HepG2 (cell line): ENCODE measurements around the gene TBATA. TPM values are rescaled to one million over a fixed set of nuclear protein-coding genes. Genes with fewer than 3 reads are reported as not detected.

ENCODE experiments used
- ATAC-seq: fragments of 200-7000 bp; cut with Tn5 transposase; 3 replicates; pipeline ENCODE4 v1.9.1; 2020; ENCODE audit warnings: mild to moderate bottlenecking, moderate library complexity
- BruUV-seq: library from RNA; stranded (reverse); fragments of 400-500 nt; replicated peaks from 2 replicates; lab custom pipeline; 2021; lab: Mats Ljungman, UMichigan
- CTCF ChIA-PET: fragments of 300-600 bp; formaldehyde crosslinking; extraction: SDS; loops from one replicate; lab custom pipeline; 2021; ENCODE audit warnings: low total read pairs, inconsistent platforms, low intra/inter-chr PET ratio; lab: Yijun Ruan, JAX
- POLR2A ChIA-PET: fragments of 350-600 bp; sonication (Branson Sonifier 250); formaldehyde crosslinking; loops from one replicate; lab custom pipeline; 2020; ENCODE audit warnings: antibody characterized with exemption, inconsistent platforms; lab: Yijun Ruan, JAX
- DNase-seq: peaks from one replicate; pipeline ENCODE4 v3.0.0-alpha.2; 2015; ENCODE audit warnings: low spot score
- FAIRE-seq: peaks from 3 replicates; lab custom pipeline; 2011; peaks lifted over from hg19 to GRCh38; lab: Jason Lieb, UNC
- H2AFZ ChIP-seq: one replicate; pipeline ENCODE4 v1.6.1; 2011; ENCODE audit warnings: low read length, inconsistent platforms
- H3K27ac ChIP-seq: fragments of 300-600 bp; 3 replicates; pipeline ENCODE4 v1.8.0; 2011; ENCODE audit warnings: mixed run types, mild to moderate bottlenecking, mixed read lengths, low read length, inconsistent platforms; ENCODE audit not compliant: insufficient read depth; ENCODE audit errors: extremely low read length
- H3K27me3 ChIP-seq, 2 experiments: fragments of 200-600 bp in 1 of 2; 2 replicates in 1 of 2; 3 replicates in 1 of 2; pipeline versions ENCODE4 v1.6.0 to v1.8.0; 2011; ENCODE audit warnings: low read length in 2 of 2, mild to moderate bottlenecking in 2 of 2, moderate library complexity in 2 of 2, inconsistent platforms in 1 of 2; ENCODE audit not compliant: insufficient read depth in 2 of 2, control insufficient read depth in 1 of 2
- H3K36me3 ChIP-seq, 2 experiments: fragments of 200-600 bp in 1 of 2; replicated peaks in 1 of 2; 2 replicates in 1 of 2; 3 replicates in 1 of 2; pipeline versions ENCODE4 v1.5.1 to v1.8.0; 2011; ENCODE audit warnings: low read length in 2 of 2, inconsistent platforms in 1 of 2; ENCODE audit not compliant: insufficient read depth in 2 of 2, control insufficient read depth in 1 of 2
- H3K4me1 ChIP-seq: 2 replicates; pipeline ENCODE4 v1.5.1; 2012; ENCODE audit warnings: low read length, inconsistent platforms; ENCODE audit not compliant: insufficient read depth
- H3K4me2 ChIP-seq: 2 replicates; pipeline ENCODE4 v1.6.0; 2011; ENCODE audit warnings: low read depth, low read length, inconsistent platforms
- H3K4me3 ChIP-seq, 3 experiments: fragments of 200-600 bp in 1 of 3; sonication (generic), shearing (Covaris generic) in 1 of 3; replicated peaks in 1 of 3; 2 replicates each; pipeline ENCODE4 v1.5.1; 2011 to 2016; ENCODE audit warnings: low read length in 3 of 3, inconsistent platforms in 2 of 3, low read depth in 2 of 3, mild to moderate bottlenecking in 2 of 3, control low read depth in 1 of 3, mixed read lengths in 1 of 3; ENCODE audit not compliant: insufficient read depth in 1 of 3
- H3K79me2 ChIP-seq: one replicate; pipeline ENCODE4 v1.6.1; 2011; ENCODE audit warnings: low read length, inconsistent platforms; ENCODE audit not compliant: insufficient read depth
- H3K9ac ChIP-seq: 2 replicates; pipeline ENCODE4 v1.6.0; 2011; ENCODE audit warnings: mild to moderate bottlenecking, low read depth, low read length, inconsistent platforms; ENCODE audit not compliant: insufficient read depth
- H3K9me3 ChIP-seq: 2 replicates; pipeline ENCODE4 v1.5.1; 2012; ENCODE audit warnings: mild to moderate bottlenecking, low read length
- H4K20me1 ChIP-seq: 2 replicates; pipeline ENCODE4 v1.6.0; 2011; ENCODE audit warnings: inconsistent platforms, mild to moderate bottlenecking, low read length, moderate library complexity; ENCODE audit not compliant: insufficient read depth
- FOSL2 ChIP-seq: sonication (generic); formaldehyde crosslinking; IDR thresholded peaks from 2 replicates; pipeline ENCODE4 v1.4.0; 2020; ENCODE audit warnings: missing genetic modification reagents
- FOXK1 ChIP-seq: sonication (generic); formaldehyde crosslinking; IDR thresholded peaks from 2 replicates; pipeline ENCODE4 v1.4.0; 2020; ENCODE audit warnings: low read depth, missing genetic modification reagents, borderline replicate concordance
- FUBP1 ChIP-seq: sonication (generic); formaldehyde crosslinking; IDR thresholded peaks from 2 replicates; pipeline ENCODE4 v1.5.1; 2020; ENCODE audit warnings: missing genetic modification reagents, mild to moderate bottlenecking, borderline replicate concordance
- GMEB2 ChIP-seq: IDR thresholded peaks from 2 replicates; pipeline ENCODE4 v1.6.1; 2016; ENCODE audit warnings: missing biosample characterization, missing genetic modification reagents, low read depth
- MAX ChIP-seq: IDR thresholded peaks from 2 replicates; pipeline ENCODE4 v1.6.1; 2012; ENCODE audit warnings: inconsistent platforms
- MXD1 ChIP-seq: sonication (generic); formaldehyde crosslinking; IDR thresholded peaks from 2 replicates; pipeline ENCODE4 v1.4.0; 2020; ENCODE audit warnings: mild to moderate bottlenecking, missing genetic modification reagents
- PHF21A ChIP-seq: sonication (generic); formaldehyde crosslinking; IDR thresholded peaks from 2 replicates; pipeline ENCODE4 v1.5.0; 2020; ENCODE audit warnings: mild to moderate bottlenecking, missing genetic modification reagents
- PLRG1 ChIP-seq: fragments of 450-650 bp; conservative IDR thresholded peaks from 2 replicates; pipeline ENCODE4 v1.6.1; 2016
- PTBP1 ChIP-seq: fragments of 200-400 bp; formaldehyde crosslinking; IDR thresholded peaks from 2 replicates; pipeline ENCODE4 v1.6.1; 2018; ENCODE audit warnings: low read length, low read depth; ENCODE audit not compliant: poor library complexity, severe bottlenecking
- ZNF280D ChIP-seq: sonication (generic); formaldehyde crosslinking; IDR thresholded peaks from 2 replicates; pipeline ENCODE4 v1.5.1; 2020; ENCODE audit warnings: mild to moderate bottlenecking, missing genetic modification reagents
- ZNF513 ChIP-seq: sonication (generic); formaldehyde crosslinking; conservative IDR thresholded peaks from 2 replicates; pipeline ENCODE4 v1.5.0; 2020; ENCODE audit warnings: missing genetic modification reagents
- ZNF546 ChIP-seq: sonication (generic); formaldehyde crosslinking; conservative IDR thresholded peaks from 2 replicates; pipeline ENCODE4 v1.8.1; 2023; ENCODE audit warnings: mild to moderate bottlenecking, missing genetic modification reagents
- ZNF75D ChIP-seq: sonication (generic); formaldehyde crosslinking; IDR thresholded peaks from 2 replicates; pipeline ENCODE4 v1.8.1; 2023; ENCODE audit warnings: missing genetic modification reagents, mild to moderate bottlenecking, borderline replicate concordance
- ZNF768 ChIP-seq: sonication (generic); formaldehyde crosslinking; IDR thresholded peaks from 2 replicates; pipeline ENCODE4 v1.4.0; 2020; ENCODE audit warnings: missing genetic modification reagents
- WGBS: methylation state at CpG from one replicate; pipeline ENCODE4 v1.1.6; 2017; ENCODE audit warnings: low lambda C conversion rate; 5-methylcytosine and 5-hydroxymethylcytosine counted together
- in situ Hi-C: cut with HindIII; loops from 2 replicates; pipeline ENCODE4 v1.10.0; 2017; ENCODE audit warnings: low pct_unique_long_range_greater_than_20kb; ENCODE audit not compliant: extremely low pct_ligation_motif_present
- intact Hi-C: fragments of 100-400 bp; cut with micrococcal nuclease; formaldehyde crosslinking; loops from one replicate; pipeline ENCODE4 v1.10.0; 2022; ENCODE audit not compliant: unreplicated experiment
- polyA plus RNA-seq, 8 experiments: library from polyadenylated mRNA; depleted of rRNA in 3 of 8; stranded (reverse) in 7 of 8; unstranded in 1 of 8; fragments of >200 nt; fragmentation: Illumina TruSeq in 4 of 8; extraction: Trizol in 4 of 8; gene quantifications; 2 replicates each; pipeline versions ENCODE4 v1.2.1 to v1.2.3, GENCODE V29; 2011 to 2016; ENCODE audit warnings: low read depth in 4 of 8, missing spikeins in 1 of 8, mixed read lengths in 1 of 8; ENCODE audit not compliant: insufficient read depth in 1 of 8
- total RNA-seq, 5 experiments: library from RNA; depleted of rRNA; stranded (reverse); fragments of >200 nt; fragmentation: Illumina TruSeq; extraction: Trizol; gene quantifications; 2 replicates each; pipeline ENCODE4 v1.2.3, GENCODE V29; 2016; ENCODE audit warnings: low read depth in 1 of 5

Gene TBATA
- total and polyA plus RNA-seq, 2 of the 13 experiments (the other 11 are each of a cell fraction or from before 2014, with no cell fraction given) = not detected

- TF ChIP-seq ZNF75D (CRISPR knock-in tag) (no peak), ZNF280D (CRISPR knock-in tag) (no peak), PTBP1 (no peak), ZNF513 (no peak)
These were observed 24.5 kb upstream of the TBATA start (continued) for GRCh38 chr10:70809726-70810125.

GRCh38 chr10:70809011-70809611 lies 23.9 kb upstream of the TBATA start:
- POLR2A ChIA-PET = no interaction called here
- in situ Hi-C loops (no loop called here), intact Hi-C loops (no loop called here)
- H3K36me3 ChIP-seq = no peaks in the 10 kb centered on the region
- no peaks in the 10 kb centered on the region for H3K9me3 ChIP-seq
- no peak overlapping the region for H3K27ac ChIP-seq
- no peak overlapping the region for H2AFZ ChIP-seq
- no TSS peak for BruUV-seq
- no peak overlapping the region for H3K4me3 ChIP-seq
- no peaks in the 10 kb centered on the region; a peak in 2 of 5 replicates for H3K27me3 ChIP-seq
- H3K9ac ChIP-seq = no peak overlapping the region
- ATAC-seq = peak; percentile 71
- H3K4me1 ChIP-seq = peaks cover 19% of the 10 kb centered on the region
- CTCF ChIA-PET = no interaction called here
- 45% methylated on average over 3 of the region's 6 CpGs for WGBS
- peak; percentile 17 for DNase-seq
- H4K20me1 ChIP-seq = no peaks in the 10 kb centered on the region
- FAIRE-seq = no peak
- no peaks in the 10 kb centered on the region for H3K79me2 ChIP-seq
- H3K4me2 ChIP-seq = no peak overlapping the region
- no peak for TF ChIP-seq MAX
- no peak for TF ChIP-seq FOXK1
- no peak for TF ChIP-seq ZNF768
- TF ChIP-seq FUBP1 (CRISPR knock-in tag) = no peak
- TF ChIP-seq PLRG1 = no peak
- TF ChIP-seq PHF21A (CRISPR knock-in tag) = no peak
- no peak for TF ChIP-seq GMEB2 (CRISPR knock-in tag)
- no peak for TF ChIP-seq MXD1 (CRISPR knock-in tag)
- TF ChIP-seq FOSL2 (CRISPR knock-in tag) = no peak
- TF ChIP-seq ZNF546 (CRISPR knock-in tag) = no peak
